ENCODE results near the gene MYO3B.

DNA sequence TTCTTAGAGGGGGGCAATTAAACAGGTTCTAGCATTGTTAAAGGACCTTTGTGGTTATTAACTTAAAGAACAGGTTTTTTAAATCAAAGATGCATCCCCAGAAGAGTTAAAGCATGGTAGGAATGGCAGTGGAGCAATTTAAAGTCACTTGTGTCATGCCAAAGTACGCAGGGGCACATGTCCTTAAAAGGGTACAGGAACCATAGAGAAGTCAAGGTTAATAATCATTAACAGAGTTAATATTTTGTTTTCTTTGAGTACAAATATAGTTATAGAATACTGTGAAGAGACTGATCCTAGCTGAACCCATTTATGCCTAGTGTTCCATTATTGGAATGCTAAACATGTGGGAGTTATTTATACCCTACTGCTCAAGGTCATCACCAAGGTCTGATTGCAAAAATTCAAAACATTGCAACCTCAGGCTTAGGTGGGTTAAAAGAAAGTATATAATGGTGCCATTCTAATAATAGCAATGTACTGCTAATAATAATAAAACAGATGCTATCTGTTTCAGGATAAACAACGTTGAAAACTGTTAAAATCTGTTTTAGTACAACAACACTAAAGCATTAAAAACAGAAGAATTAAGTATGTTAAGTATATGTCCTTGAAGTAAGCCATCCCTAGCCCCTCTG, 216.0 kb downstream of the MYO3B start:
- TF ChIP-seq, protein P1, sequence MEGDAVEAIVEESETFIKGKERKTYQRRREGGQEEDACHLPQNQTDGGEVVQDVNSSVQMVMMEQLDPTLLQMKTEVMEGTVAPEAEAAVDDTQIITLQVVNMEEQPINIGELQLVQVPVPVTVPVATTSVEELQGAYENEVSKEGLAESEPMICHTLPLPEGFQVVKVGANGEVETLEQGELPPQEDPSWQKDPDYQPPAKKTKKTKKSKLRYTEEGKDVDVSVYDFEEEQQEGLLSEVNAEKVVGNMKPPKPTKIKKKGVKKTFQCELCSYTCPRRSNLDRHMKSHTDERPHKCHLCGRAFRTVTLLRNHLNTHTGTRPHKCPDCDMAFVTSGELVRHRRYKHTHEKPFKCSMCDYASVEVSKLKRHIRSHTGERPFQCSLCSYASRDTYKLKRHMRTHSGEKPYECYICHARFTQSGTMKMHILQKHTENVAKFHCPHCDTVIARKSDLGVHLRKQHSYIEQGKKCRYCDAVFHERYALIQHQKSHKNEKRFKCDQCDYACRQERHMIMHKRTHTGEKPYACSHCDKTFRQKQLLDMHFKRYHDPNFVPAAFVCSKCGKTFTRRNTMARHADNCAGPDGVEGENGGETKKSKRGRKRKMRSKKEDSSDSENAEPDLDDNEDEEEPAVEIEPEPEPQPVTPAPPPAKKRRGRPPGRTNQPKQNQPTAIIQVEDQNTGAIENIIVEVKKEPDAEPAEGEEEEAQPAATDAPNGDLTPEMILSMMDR (IDR thresholded peaks at IDR 0.05) = no peak
- no peak for TF ChIP-seq ZFX (IDR thresholded peaks at IDR 0.05; ENCODE audit: borderline replicate concordance)
